CD14-positive monocyte (primary cell): ENCODE measurements around the gene ANKRD23. TPM values are rescaled to one million over a fixed set of nuclear protein-coding genes. Genes with fewer than 3 reads are reported as not detected.
A peak's percentile ranks its signal among the peaks of the same experiment; 100 is the strongest.

Source experiments
- DNase-seq, 3 donors: peaks; one replicate each; pipeline ENCODE4 v3.0.0-alpha.2; 2011 to 2022
- H2AFZ ChIP-seq: 2 replicates; pipeline ENCODE4 v1.6.0; 2012; ENCODE audit warnings: mild to moderate bottlenecking, low read depth, low read length, inconsistent platforms; ENCODE audit not compliant: insufficient read depth, poor library complexity, severe bottlenecking
- H3K27ac ChIP-seq, 2 donors: 1 replicate in 1 of 2; 2 replicates in 1 of 2; pipeline ENCODE4 v1.5.1; 2012 to 2013; ENCODE audit warnings: low read length in 2 of 2, control low read depth in 1 of 2, inconsistent platforms in 1 of 2, low read depth in 1 of 2, mild to moderate bottlenecking in 1 of 2
- H3K27me3 ChIP-seq, 2 donors: one replicate each; pipeline versions ENCODE4 v1.6.0 to v1.6.1; 2011 to 2013; ENCODE audit warnings: low read length in 2 of 2; ENCODE audit not compliant: control insufficient read depth in 2 of 2, insufficient read depth in 2 of 2
- H3K36me3 ChIP-seq, 2 donors: replicated peaks in 1 of 2; 1 replicate in 1 of 2; 2 replicates in 1 of 2; pipeline versions ENCODE4 v1.5.1 to v1.6.1; 2012 to 2013; ENCODE audit warnings: low read length in 2 of 2, control low read depth in 1 of 2, inconsistent platforms in 1 of 2, mild to moderate bottlenecking in 1 of 2; ENCODE audit not compliant: insufficient read depth in 2 of 2, control insufficient read depth in 1 of 2
- H3K4me1 ChIP-seq, 2 donors: 1 replicate in 1 of 2; 2 replicates in 1 of 2; pipeline versions ENCODE4 v1.5.1 to v1.6.1; 2012 to 2013; ENCODE audit warnings: low read length in 2 of 2, control low read depth in 1 of 2, inconsistent platforms in 1 of 2, mild to moderate bottlenecking in 1 of 2, moderate library complexity in 1 of 2; ENCODE audit not compliant: insufficient read depth in 2 of 2, control insufficient read depth in 1 of 2
- H3K4me2 ChIP-seq: replicated peaks from 2 replicates; pipeline ENCODE3; 2012; ENCODE audit warnings: low read length, moderate library complexity, mild to moderate bottlenecking; ENCODE audit not compliant: poor library complexity, severe bottlenecking; ENCODE audit errors: extremely low read depth
- H3K4me3 ChIP-seq, 3 experiments: fragments of 200-600 bp in 1 of 3; sonication (generic) in 1 of 3; replicated peaks in 1 of 3; 1 replicate in 2 of 3; 2 replicates in 1 of 3; pipeline ENCODE4 v1.5.1; 2011 to 2013; ENCODE audit warnings: low read length in 3 of 3, mild to moderate bottlenecking in 3 of 3, control low read depth in 2 of 3, low read depth in 2 of 3, inconsistent platforms in 1 of 3, moderate library complexity in 1 of 3
- H3K79me2 ChIP-seq: 2 replicates; pipeline ENCODE4 v1.6.0; 2012; ENCODE audit warnings: mild to moderate bottlenecking, control low read depth, inconsistent platforms, low read length, moderate library complexity; ENCODE audit not compliant: insufficient read depth
- H3K9ac ChIP-seq: 2 replicates; pipeline ENCODE4 v1.6.0; 2017; ENCODE audit warnings: low read length, mild to moderate bottlenecking; ENCODE audit not compliant: insufficient read depth, poor library complexity, severe bottlenecking
- H3K9me3 ChIP-seq, 2 donors: replicated peaks in 1 of 2; 1 replicate in 1 of 2; 2 replicates in 1 of 2; pipeline versions ENCODE4 v1.5.1 to v1.6.1; 2012 to 2013; ENCODE audit warnings: low read length in 2 of 2, control low read depth in 1 of 2; ENCODE audit not compliant: control insufficient read depth in 1 of 2, insufficient read depth in 1 of 2
- H4K20me1 ChIP-seq: 2 replicates; pipeline ENCODE4 v1.6.0; 2012; ENCODE audit warnings: mild to moderate bottlenecking, low read length, control low read depth, moderate library complexity; ENCODE audit not compliant: insufficient read depth
- H3K27ac Mint-ChIP-seq, 7 donors: one replicate each; pipeline ENCODE4 v1.8.0; 2020; ENCODE audit warnings: mild to moderate bottlenecking in 7 of 7, mixed read lengths in 7 of 7, moderate library complexity in 6 of 7, inconsistent platforms in 2 of 7
- H3K27me3 Mint-ChIP-seq, 3 donors: one replicate each; pipeline ENCODE4 v1.8.0; 2021 to 2022; ENCODE audit warnings: low read depth in 3 of 3, mild to moderate bottlenecking in 3 of 3, mixed read lengths in 3 of 3, moderate library complexity in 3 of 3, inconsistent platforms in 1 of 3
- H3K36me3 Mint-ChIP-seq, 2 donors: one replicate each; pipeline ENCODE4 v1.8.0; 2020; ENCODE audit warnings: mixed read lengths in 2 of 2, inconsistent platforms in 1 of 2, mild to moderate bottlenecking in 1 of 2
- H3K4me1 Mint-ChIP-seq: one replicate; pipeline ENCODE4 v1.8.0; 2020; ENCODE audit warnings: mild to moderate bottlenecking, mixed read lengths
- H3K4me3 Mint-ChIP-seq, 2 donors: one replicate each; pipeline ENCODE4 v1.8.0; 2020; ENCODE audit warnings: mild to moderate bottlenecking in 2 of 2, mixed read lengths in 2 of 2, moderate library complexity in 1 of 2
- H3K9me3 Mint-ChIP-seq, 7 donors: one replicate each; pipeline ENCODE4 v1.8.0; 2020 to 2022; ENCODE audit warnings: mixed read lengths in 7 of 7, mild to moderate bottlenecking in 6 of 7, moderate library complexity in 6 of 7, inconsistent platforms in 2 of 7
- CTCF ChIP-seq: fragments of 200-600 bp; IDR thresholded peaks from one replicate; pipeline ENCODE4 v1.8.0; 2022; ENCODE audit warnings: antibody characterized with exemption, mild to moderate bottlenecking
- WGBS: methylation state at CpG from one replicate; pipeline ENCODE4 v1.1.5; 2013; ENCODE audit warnings: missing lambda C conversion rate; ENCODE audit not compliant: insufficient coverage; 5-methylcytosine and 5-hydroxymethylcytosine counted together
- intact Hi-C, 2 donors: fragments of 100-400 bp; cut with micrococcal nuclease; formaldehyde crosslinking; loops; one replicate each; pipeline versions ENCODE4 v1.15.0 to v1.15.1; 2023
- polyA plus RNA-seq, 3 donors: library from polyadenylated mRNA; depleted of rRNA in 1 of 3; unstranded in 2 of 3; stranded (reverse) in 1 of 3; fragments of 300-500 nt in 2 of 3; fragments of >200 nt in 1 of 3; fragmentation: Illumina TruSeq in 2 of 3; gene quantifications; 1 replicate in 2 of 3; 2 replicates in 1 of 3; pipeline ENCODE4 v1.2.3, GENCODE V29; 2012 to 2021

ANKRD23 gene
- polyA plus RNA-seq, 3 donors: 1.4 TPM; not detected in 2

- H4K20me1 ChIP-seq: peaks cover 14% of the 10 kb centered on the region
- H3K36me3 ChIP-seq: no peaks in the 10 kb centered on the region
- H3K4me2 ChIP-seq: no peak overlapping the region
- H3K4me3 ChIP-seq: no peak overlapping the region
- Mint-ChIP-seq H3K9me3 (peaks cover 0 to 8% (median 1%) of the 10 kb centered on the region in 7 donors), H3K27me3 (peaks cover 33 to 84% (median 43%) of the 10 kb centered on the region in 3 donors), H3K4me1 (peaks cover 57% of the 10 kb centered on the region), H3K36me3 (peaks cover 22 to 27% of the 10 kb centered on the region in 2 donors), H3K4me3 (peak overlapping the region in 1 of 2 donors; percentile 83), H3K27ac (peak overlapping the region in 2 of 7 donors; percentile 15 to 58)
- H2AFZ ChIP-seq: no peak overlapping the region
- peaks cover 6 to 63% of the 10 kb centered on the region in 2 donors for H3K27me3 ChIP-seq
- H3K9me3 ChIP-seq: peaks cover 0 to 3% of the 10 kb centered on the region in 2 donors
- TF ChIP-seq CTCF: no peak
- peaks cover 64 to 77% of the 10 kb centered on the region in 2 donors for H3K4me1 ChIP-seq
- H3K9ac ChIP-seq: no peak overlapping the region
- no peak for DNase-seq
- H3K79me2 ChIP-seq: no peaks in the 10 kb centered on the region
- intact Hi-C loops: no loop called here
- WGBS: 98% methylated on average over 6 of the region's 16 CpGs
- H3K27ac ChIP-seq: no peak overlapping the region
Observed at GRCh38 chr2:96865654-96866053, 21.8 kb upstream of the ANKRD23 start.

GRCh38 chr2:96864343-96865091 is 20.7 kb upstream of the ANKRD23 start:
- Histone ChIP-seq H3K27ac (no peak overlapping the region), H3K4me1 (peaks cover 58 to 66% of the 10 kb centered on the region in 2 donors), H3K79me2 (no peaks in the 10 kb centered on the region), H3K9me3 (no peaks in the 10 kb centered on the region), H3K4me3 (no peak overlapping the region), H3K9ac (no peak overlapping the region), H3K36me3 (no peaks in the 10 kb centered on the region), H3K27me3 (peaks cover 0 to 65% of the 10 kb centered on the region in 2 donors), H4K20me1 (peaks cover 14% of the 10 kb centered on the region), H3K4me2 (no peak overlapping the region), H2AFZ (no peak overlapping the region)
- H3K27ac Mint-ChIP-seq: no peak overlapping the region
- peaks cover 56% of the 10 kb centered on the region for H3K4me1 Mint-ChIP-seq
- H3K27me3 Mint-ChIP-seq: peaks cover 37 to 84% (median 48%) of the 10 kb centered on the region in 3 donors
- 96% methylated on average over 21 of the region's 25 CpGs for WGBS
- no peak overlapping the region for H3K4me3 Mint-ChIP-seq
- intact Hi-C loops: no loop called here
- TF ChIP-seq CTCF: no peak
- peak in 1 of 3 donors; percentile 4 for DNase-seq
- H3K9me3 Mint-ChIP-seq: peaks cover 0 to 3% (median 0%) of the 10 kb centered on the region in 7 donors
- peaks cover 24 to 27% of the 10 kb centered on the region in 2 donors for H3K36me3 Mint-ChIP-seq
